Measurements from ENCODE around the gene PRKRA.
A peak's percentile ranks its signal among the peaks of the same experiment; 100 is the strongest.
"Not testable (repeated sequence)": the region's sequence is repeated elsewhere in the genome, so short reads cannot be mapped to it uniquely, and the experiment has no call there.

The PRKRA gene

GRCh38 chr2:178450774-178451525, at the start of gene PRKRA, which contains the start of gene PJVK:
TSS of gene PRKRA (minus strand) at chr2:178451175. CDS start at chr2:178451030, 145 bp downstream.
TSS of gene PJVK (plus strand) at chr2:178451378. CDS start at chr2:178453410, 2,032 bp downstream.
- DNase-seq (ENCODE audit: low spot score): peak; percentile 96

GRCh38 chr2:178499640-178500039, 48.7 kb upstream of the PRKRA start:
- no peak for DNase-seq (ENCODE audit: low spot score)

- DNase-seq (ENCODE audit: low spot score): no peak
Observed at GRCh38 chr2:178498137-178498536, 47.2 kb upstream of the PRKRA start.

GRCh38 chr2:178496049-178496448, 45.1 kb upstream of the PRKRA start:
- DNase-seq (ENCODE audit: low spot score): no peak

- DNase-seq (ENCODE audit: low spot score): no peak
Observed at GRCh38 chr2:178491612-178492011, 40.6 kb upstream of the PRKRA start.

GRCh38 chr2:178485356-178485755, 34.4 kb upstream of the PRKRA start:
- DNase-seq (ENCODE audit: low spot score): no peak

GRCh38 chr2:178484245-178485041, 33.5 kb upstream of the PRKRA start:
- DNase-seq (ENCODE audit: low spot score): no peak

GRCh38 chr2:178482437-178482836, 31.5 kb upstream of the PRKRA start:
- DNase-seq (ENCODE audit: low spot score): no peak

GRCh38 chr2:178480227-178481181, 29.5 kb upstream of the PRKRA start, which contains the start of gene PLEKHA3:
TSS of gene PLEKHA3 (plus strand) at chr2:178480457. CDS start at chr2:178480870, 413 bp downstream.
- DNase-seq (ENCODE audit: low spot score): peak; percentile 96

GRCh38 chr2:178479758-178480226, 28.8 kb upstream of the PRKRA start:
- DNase-seq (ENCODE audit: low spot score): no peak

GRCh38 chr2:178479275-178479616, 28.3 kb upstream of the PRKRA start:
- no peak for DNase-seq (ENCODE audit: low spot score)

GRCh38 chr2:178478439-178479274, 27.7 kb upstream of the PRKRA start, which contains the start of gene FKBP7:
TSS of gene FKBP7 (minus strand) at chr2:178478600. CDS start at chr2:178478499, 101 bp downstream.
- peak; percentile 75 for DNase-seq (ENCODE audit: low spot score)

GRCh38 chr2:178478130-178478438, 27.1 kb upstream of the PRKRA start:
- peak; percentile 31 for DNase-seq (ENCODE audit: low spot score)

GRCh38 chr2:178477443-178478129, 26.6 kb upstream of the PRKRA start:
- no peak for DNase-seq (ENCODE audit: low spot score)

- DNase-seq (ENCODE audit: low spot score): no peak
Observed at GRCh38 chr2:178476477-178476876, 25.5 kb upstream of the PRKRA start.

GRCh38 chr2:178474560-178474959, 23.6 kb upstream of the PRKRA start:
- DNase-seq (ENCODE audit: low spot score): no peak

GRCh38 chr2:178473931-178474330, 23.0 kb upstream of the PRKRA start:
- DNase-seq (ENCODE audit: low spot score): no peak

- no peak for DNase-seq (ENCODE audit: low spot score)
Observed at GRCh38 chr2:178473373-178473772, 22.4 kb upstream of the PRKRA start.

- DNase-seq (ENCODE audit: low spot score): not testable (repeated sequence)
Observed at GRCh38 chr2:178471313-178471712, 20.3 kb upstream of the PRKRA start.

GRCh38 chr2:178469219-178469849, 18.4 kb upstream of the PRKRA start:
- no peak for DNase-seq (ENCODE audit: low spot score)
